ENCODE measurements around the gene CTNNA2. TPM values are rescaled to one million over a fixed set of nuclear protein-coding genes. Genes with fewer than 3 reads are reported as not detected.

The CTNNA2 gene
- total RNA-seq, 6 donors from 2014 or later: not detected

- H3K27ac ChIP-seq: no peak overlapping the region
- no peaks in the 10 kb centered on the region for H3K27me3 ChIP-seq
- no peak for TF ChIP-seq POLR2AphosphoS5 (IDR thresholded peaks at IDR 0.05)
- TF ChIP-seq EP300 (IDR thresholded peaks at IDR 0.05): no peak
- TF ChIP-seq CTCF (IDR thresholded peaks at IDR 0.05): no peak
- no peak for TF ChIP-seq POLR2A (IDR thresholded peaks at IDR 0.05)
- no peaks in the 10 kb centered on the region for H3K9me3 ChIP-seq
- 65 to 69% methylated on average over 3 of the region's 3 CpGs for WGBS, 2 donors
- H3K4me1 ChIP-seq: no peaks in the 10 kb centered on the region
- H3K36me3 ChIP-seq: no peaks in the 10 kb centered on the region
- no peak overlapping the region for H3K4me3 ChIP-seq
- ATAC-seq (ENCODE audit: low FRiP score in 2 of 2) (no peak), DNase-seq (no peak)
These were observed 16.8 kb downstream of the CTNNA2 start for GRCh38 chr2:79529636-79530035.

DNA sequence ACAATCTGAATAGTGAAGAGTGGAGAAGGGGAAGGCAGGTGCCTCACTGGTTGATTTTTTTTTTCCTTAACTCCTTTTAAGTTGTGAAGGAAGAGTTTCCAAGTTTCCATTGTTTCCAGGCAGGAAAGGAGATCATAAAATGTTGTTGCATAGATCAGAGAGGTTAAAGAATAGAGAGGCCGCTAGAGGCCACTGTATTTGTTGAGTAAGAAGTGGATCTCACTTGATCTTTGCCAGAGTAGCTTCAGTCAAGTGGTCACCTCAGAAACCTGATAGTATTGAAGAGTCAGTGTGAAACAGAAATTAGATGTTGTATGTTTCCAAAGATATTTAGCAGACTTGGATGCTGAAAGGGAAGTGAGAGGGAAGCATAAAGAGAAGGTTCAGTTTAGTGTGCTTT lies 17.6 kb downstream of the CTNNA2 start:
- ATAC-seq (ENCODE audit: low FRiP score in 2 of 2): no peak

GRCh38 chr2:79547568-79547967 lies 34.7 kb downstream of the CTNNA2 start:
- ATAC-seq (ENCODE audit: low FRiP score in 2 of 2): no peak
- H3K9me3 ChIP-seq: peaks cover 3 to 51% (median 18%) of the 10 kb centered on the region in 4 donors
- WGBS, 2 donors: 73 to 76% methylated on average over 2 of the region's 2 CpGs

More for the DNA sequence above, 17.6 kb downstream of the CTNNA2 start:
- WGBS, 2 donors: 4 to 11% methylated on average over 1 of the region's 1 CpG
- H3K27ac ChIP-seq: no peak overlapping the region
- H3K9me3 ChIP-seq: no peaks in the 10 kb centered on the region
- H3K27me3 ChIP-seq: no peaks in the 10 kb centered on the region
- H3K4me3 ChIP-seq: no peak overlapping the region
- no peak for DNase-seq
- no peaks in the 10 kb centered on the region for H3K4me1 ChIP-seq
- TF ChIP-seq CTCF (IDR thresholded peaks at IDR 0.05) (peak in 1 of 6 experiments; percentile 8), POLR2AphosphoS5 (IDR thresholded peaks at IDR 0.05) (no peak), POLR2A (IDR thresholded peaks at IDR 0.05) (no peak), EP300 (IDR thresholded peaks at IDR 0.05) (no peak)
- no peaks in the 10 kb centered on the region for H3K36me3 ChIP-seq

GRCh38 chr2:79552653-79553052 lies 39.8 kb downstream of the CTNNA2 start:
- Histone ChIP-seq H3K27ac (no peak overlapping the region), H3K4me1 (no peaks in the 10 kb centered on the region), H3K27me3 (no peaks in the 10 kb centered on the region), H3K4me3 (no peak overlapping the region), H3K36me3 (no peaks in the 10 kb centered on the region), H3K9me3 (peaks cover 0 to 44% (median 12%) of the 10 kb centered on the region in 4 donors)
- DNase-seq (no peak), ATAC-seq (ENCODE audit: low FRiP score in 2 of 2) (no peak)
- TF ChIP-seq EP300 (IDR thresholded peaks at IDR 0.05): no peak
- TF ChIP-seq CTCF (IDR thresholded peaks at IDR 0.05): no peak
- no peak for TF ChIP-seq POLR2AphosphoS5 (IDR thresholded peaks at IDR 0.05)
- TF ChIP-seq POLR2A (IDR thresholded peaks at IDR 0.05): no peak
- WGBS, 2 donors: 56 to 75% methylated on average over 1 of the region's 1 CpG

More at GRCh38 chr2:79547568-79547967, 34.7 kb downstream of the CTNNA2 start:
- TF ChIP-seq POLR2AphosphoS5 (IDR thresholded peaks at IDR 0.05) (no peak), CTCF (IDR thresholded peaks at IDR 0.05) (no peak), POLR2A (IDR thresholded peaks at IDR 0.05) (no peak), EP300 (IDR thresholded peaks at IDR 0.05) (no peak)
- Histone ChIP-seq H3K27me3 (no peaks in the 10 kb centered on the region), H3K36me3 (no peaks in the 10 kb centered on the region), H3K4me1 (no peaks in the 10 kb centered on the region), H3K4me3 (no peak overlapping the region), H3K27ac (no peak overlapping the region)
- DNase-seq: no peak

DNA sequence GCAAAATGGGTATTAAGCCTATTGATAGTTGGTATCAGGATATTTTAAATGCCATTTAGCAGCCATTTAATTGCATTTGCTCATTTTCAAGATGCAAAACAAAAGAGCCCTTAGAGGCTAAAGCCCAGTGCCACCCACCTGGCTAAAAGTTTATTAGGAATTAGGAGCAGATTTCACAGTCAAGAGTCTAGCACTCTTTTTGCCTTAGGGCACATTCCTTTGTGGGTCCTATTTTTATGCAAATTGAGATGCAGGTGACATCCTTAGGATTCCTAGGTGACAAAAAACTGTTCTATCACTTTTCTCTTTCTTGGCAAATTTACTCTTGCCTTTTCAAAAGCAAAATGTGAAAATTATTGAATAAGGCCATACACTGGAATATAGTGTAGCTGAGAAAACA lies 42.0 kb downstream of the CTNNA2 start:
- ATAC-seq (ENCODE audit: low FRiP score in 2 of 2) (no peak), DNase-seq (no peak)
- Histone ChIP-seq H3K36me3 (no peaks in the 10 kb centered on the region), H3K27ac (no peak overlapping the region), H3K9me3 (peaks cover 0 to 30% (median 2%) of the 10 kb centered on the region in 4 donors), H3K27me3 (no peaks in the 10 kb centered on the region), H3K4me3 (no peak overlapping the region), H3K4me1 (no peaks in the 10 kb centered on the region)
- TF ChIP-seq POLR2AphosphoS5 (IDR thresholded peaks at IDR 0.05): no peak
- no peak for TF ChIP-seq EP300 (IDR thresholded peaks at IDR 0.05)
- TF ChIP-seq POLR2A (IDR thresholded peaks at IDR 0.05): no peak
- TF ChIP-seq CTCF (IDR thresholded peaks at IDR 0.05): no peak
